H9 (cell line): Measurements from ENCODE around the gene GHRHR. TPM values are rescaled to one million over a fixed set of nuclear protein-coding genes. Genes with fewer than 3 reads are reported as not detected.

ENCODE experiments used
- DNase-seq: peaks from one replicate; pipeline ENCODE4 v3.0.0-alpha.2; 2017
- H2AFZ ChIP-seq: one replicate; pipeline ENCODE4 v1.6.1; 2013; ENCODE audit warnings: mild to moderate bottlenecking, low read length, control low read depth, moderate library complexity
- H2AK5ac ChIP-seq: 2 replicates; pipeline ENCODE4 v1.6.1; 2013; ENCODE audit warnings: low read length, control low read depth, mixed read lengths; ENCODE audit not compliant: insufficient read length
- H2BK120ac ChIP-seq: one replicate; pipeline ENCODE4 v1.6.1; 2013; ENCODE audit warnings: low read depth, mild to moderate bottlenecking, low read length, control low read depth, inconsistent platforms; ENCODE audit not compliant: poor library complexity, severe bottlenecking
- H2BK12ac ChIP-seq: 2 replicates; pipeline ENCODE4 v1.6.1; 2013; ENCODE audit warnings: low read length, control low read depth, mixed read lengths, low read depth; ENCODE audit not compliant: insufficient read length
- H2BK15ac ChIP-seq: 2 replicates; pipeline ENCODE4 v1.6.1; 2013; ENCODE audit warnings: low read depth, low read length, control low read depth
- H2BK20ac ChIP-seq: one replicate; pipeline ENCODE4 v1.6.1; 2013; ENCODE audit warnings: low read depth, mild to moderate bottlenecking, low read length, control low read depth, inconsistent platforms; ENCODE audit not compliant: poor library complexity, severe bottlenecking
- H2BK5ac ChIP-seq: 2 replicates; pipeline ENCODE4 v1.6.1; 2013; ENCODE audit warnings: low read length, control low read depth, mixed read lengths; ENCODE audit not compliant: insufficient read length
- H3K14ac ChIP-seq: 2 replicates; pipeline ENCODE4 v1.6.1; 2013; ENCODE audit warnings: low read length, control low read depth; ENCODE audit not compliant: insufficient read depth
- H3K18ac ChIP-seq: 2 replicates; pipeline ENCODE4 v1.6.1; 2013; ENCODE audit warnings: low read depth, mild to moderate bottlenecking, mixed read lengths, low read length, control low read depth; ENCODE audit not compliant: insufficient read length
- H3K23ac ChIP-seq: 2 replicates; pipeline ENCODE4 v1.6.1; 2013; ENCODE audit warnings: low read length, control low read depth, mixed read lengths, low read depth; ENCODE audit not compliant: insufficient read length
- H3K23me2 ChIP-seq: 2 replicates; pipeline ENCODE4 v1.6.1; 2013; ENCODE audit warnings: low read depth, mild to moderate bottlenecking, mixed read lengths, low read length, control low read depth; ENCODE audit not compliant: insufficient read length, poor library complexity, severe bottlenecking
- H3K27ac ChIP-seq: 2 replicates; pipeline ENCODE4 v1.5.1; 2013; ENCODE audit warnings: low read length, control low read depth, mixed read lengths, low read depth; ENCODE audit not compliant: insufficient read length
- H3K27me3 ChIP-seq: 2 replicates; pipeline ENCODE4 v1.6.1; 2013; ENCODE audit warnings: low read length, control low read depth, inconsistent platforms; ENCODE audit not compliant: insufficient read depth
- H3K4ac ChIP-seq: 2 replicates; pipeline ENCODE4 v1.6.1; 2013; ENCODE audit warnings: low read depth, mild to moderate bottlenecking, control low read depth, inconsistent platforms, low read length, moderate library complexity
- H3K4me1 ChIP-seq: 2 replicates; pipeline ENCODE4 v1.6.1; 2013; ENCODE audit warnings: low read length, control low read depth, inconsistent platforms; ENCODE audit not compliant: insufficient read depth
- H3K4me2 ChIP-seq: 2 replicates; pipeline ENCODE4 v1.6.1; 2013; ENCODE audit warnings: low read length, control low read depth, mixed read lengths; ENCODE audit not compliant: insufficient read length, insufficient read depth
- H3K56ac ChIP-seq: 2 replicates; pipeline ENCODE4 v1.6.1; 2013; ENCODE audit warnings: low read depth, mild to moderate bottlenecking, mixed read lengths, low read length, control low read depth; ENCODE audit not compliant: insufficient read length
- H3K79me1 ChIP-seq: 2 replicates; pipeline ENCODE4 v1.6.1; 2013; ENCODE audit warnings: low read depth, mild to moderate bottlenecking, moderate library complexity, low read length, control low read depth, inconsistent platforms; ENCODE audit not compliant: insufficient read depth, poor library complexity, severe bottlenecking
- H3K79me2 ChIP-seq: 2 replicates; pipeline ENCODE4 v1.6.1; 2013; ENCODE audit warnings: low read length, control low read depth, inconsistent platforms; ENCODE audit not compliant: insufficient read depth
- H3K9ac ChIP-seq: 2 replicates; pipeline ENCODE4 v1.6.1; 2013; ENCODE audit warnings: low read length, control low read depth, mixed read lengths; ENCODE audit not compliant: insufficient read length; ENCODE audit errors: extremely low read depth
- H3K9me3 ChIP-seq: one replicate; pipeline ENCODE4 v1.6.1; 2013; ENCODE audit warnings: low read depth, low read length, inconsistent platforms; ENCODE audit not compliant: control insufficient read depth
- H3T11ph ChIP-seq: one replicate; pipeline ENCODE4 v1.6.1; 2013; ENCODE audit warnings: mild to moderate bottlenecking, low read length, control low read depth, inconsistent platforms
- H4K20me1 ChIP-seq: one replicate; pipeline ENCODE4 v1.6.1; 2013; ENCODE audit not compliant: control insufficient read depth, insufficient read length, insufficient read depth
- H4K5ac ChIP-seq: 2 replicates; pipeline ENCODE4 v1.6.1; 2013; ENCODE audit warnings: low read depth, mild to moderate bottlenecking, mixed read lengths, low read length, control low read depth; ENCODE audit not compliant: insufficient read length
- H4K8ac ChIP-seq: replicated peaks from 2 replicates; pipeline ENCODE4 v1.6.1; 2013; ENCODE audit warnings: low read length, control low read depth, mixed read lengths, low read depth; ENCODE audit not compliant: insufficient read length
- H4K91ac ChIP-seq: 2 replicates; pipeline ENCODE4 v1.6.1; 2013; ENCODE audit warnings: low read depth, mild to moderate bottlenecking, moderate library complexity, mixed read lengths, low read length, control low read depth; ENCODE audit not compliant: insufficient read length
- H3K27ac Mint-ChIP-seq, 3 experiments: 2 replicates in 2 of 3; 3 replicates in 1 of 3; pipeline ENCODE4 v1.8.0; 2020 to 2021; ENCODE audit warnings: mixed read lengths in 3 of 3, mild to moderate bottlenecking in 1 of 3, moderate library complexity in 1 of 3
- H3K27me3 Mint-ChIP-seq: 2 replicates; pipeline ENCODE4 v1.8.0; 2021; ENCODE audit warnings: low read depth, mild to moderate bottlenecking, moderate library complexity, mixed read lengths
- H3K36me3 Mint-ChIP-seq, 3 experiments: 2 replicates in 2 of 3; 3 replicates in 1 of 3; pipeline ENCODE4 v1.8.0; 2020 to 2021; ENCODE audit warnings: low read depth in 3 of 3, mixed read lengths in 3 of 3; ENCODE audit not compliant: insufficient read depth in 1 of 3
- H3K4me1 Mint-ChIP-seq, 2 experiments: 2 replicates each; pipeline ENCODE4 v1.8.0; 2020; ENCODE audit warnings: mixed read lengths in 2 of 2
- H3K4me3 Mint-ChIP-seq, 2 experiments: 2 replicates in 1 of 2; 3 replicates in 1 of 2; pipeline ENCODE4 v1.8.0; 2020 to 2021; ENCODE audit warnings: mild to moderate bottlenecking in 2 of 2, mixed read lengths in 2 of 2, moderate library complexity in 1 of 2
- H3K9me3 Mint-ChIP-seq, 2 experiments: 2 replicates in 1 of 2; 3 replicates in 1 of 2; pipeline ENCODE4 v1.8.0; 2020; ENCODE audit warnings: mild to moderate bottlenecking in 2 of 2, mixed read lengths in 2 of 2, moderate library complexity in 1 of 2
- CTCF ChIP-seq: fragments of 200-600 bp; sonication (generic); conservative IDR thresholded peaks from 3 replicates; pipeline ENCODE4 v1.8.0; 2021; ENCODE audit warnings: antibody characterized with exemption, mild to moderate bottlenecking
- WGBS: extraction: QIAGEN DNeasy Blood & Tissue Kit; methylation state at CpG from one replicate; pipeline ENCODE4 v1.1.7; 2013; ENCODE audit warnings: missing lambda C conversion rate, low lambda C conversion rate, mixed read lengths; ENCODE audit not compliant: insufficient read length; ENCODE audit errors: extremely low coverage; 5-methylcytosine and 5-hydroxymethylcytosine counted together
- total RNA-seq: library from RNA; stranded (reverse); gene quantifications from 2 replicates; pipeline ENCODE4 v1.2.1, GENCODE V29; 2021

Gene GHRHR
- total RNA-seq, 1 experiment from 2014 or later: 7.4 TPM

- Mint-ChIP-seq H3K27me3 (peaks cover 5% of the 10 kb centered on the region; the same call in 1 of the 2 replicates), H3K4me3 (no peak overlapping the region), H3K9me3 (no peaks in the 10 kb centered on the region), H3K27ac (no peak overlapping the region; a peak in 1 of 7 replicates), H3K36me3 (no peaks in the 10 kb centered on the region), H3K4me1 (peaks cover 2 to 28% of the 10 kb centered on the region in 2 experiments; a peak in 2 of 4 replicates)
- H3K79me2 ChIP-seq: no peaks in the 10 kb centered on the region
- H3K23ac ChIP-seq: no peak overlapping the region
- H3K4me2 ChIP-seq: no peak overlapping the region
- no peaks in the 10 kb centered on the region for H4K20me1 ChIP-seq
- no peaks in the 10 kb centered on the region for H3K23me2 ChIP-seq
- H3K9ac ChIP-seq: no peak overlapping the region
- H3K27ac ChIP-seq: no peak overlapping the region
- no peak for DNase-seq
- no peak overlapping the region for H3K56ac ChIP-seq
- no peak for TF ChIP-seq CTCF
- H2BK120ac ChIP-seq: no peak overlapping the region
- no peak overlapping the region for H2BK20ac ChIP-seq
- no peaks in the 10 kb centered on the region for H3K9me3 ChIP-seq
- H3K27me3 ChIP-seq: no peaks in the 10 kb centered on the region
- H3K14ac ChIP-seq: no peak overlapping the region
- H2BK5ac ChIP-seq: no peak overlapping the region
- H2BK12ac ChIP-seq: no peak overlapping the region
- no peak overlapping the region for H3K4ac ChIP-seq
- no CpG with 5 or more reads among the region's 4 CpGs for WGBS
- no peak overlapping the region for H4K5ac ChIP-seq
- no peak overlapping the region for H4K8ac ChIP-seq
- H3K4me1 ChIP-seq: no peaks in the 10 kb centered on the region
- no peak overlapping the region for H4K91ac ChIP-seq
- H3K18ac ChIP-seq: no peak overlapping the region
- no peak overlapping the region for H3T11ph ChIP-seq
- H2AK5ac ChIP-seq: no peak overlapping the region
- no peaks in the 10 kb centered on the region for H3K79me1 ChIP-seq
- H2AFZ ChIP-seq: no peak overlapping the region
- H2BK15ac ChIP-seq: no peak overlapping the region
Observed at GRCh38 chr7:30918676-30919075, 45.1 kb upstream of the GHRHR start.
